HCT116 (cell line): Measurements from ENCODE around the gene ASB6.

Experiments used
- CEBPB ChIP-seq: IDR thresholded peaks from 2 replicates; pipeline ENCODE4 v1.6.1; 2012; ENCODE audit warnings: low read depth
- EZH2 ChIP-seq: fragments of 200-600 bp; sonication (generic); IDR thresholded peaks from 2 replicates; pipeline ENCODE4 v1.6.1; 2017; ENCODE audit warnings: antibody characterized with exemption, mixed run types
- JUND ChIP-seq: IDR thresholded peaks from 2 replicates; pipeline ENCODE4 v1.6.1; 2012
- REST ChIP-seq: IDR thresholded peaks from 2 replicates; pipeline ENCODE4 v1.6.1; 2012; ENCODE audit warnings: low read depth
- SP1 ChIP-seq: IDR thresholded peaks from 2 replicates; pipeline ENCODE4 v1.6.1; 2012; ENCODE audit warnings: low read depth
- YY1 ChIP-seq: IDR thresholded peaks from 2 replicates; pipeline ENCODE4 v1.6.1; 2011; ENCODE audit warnings: low read length, low read depth, moderate library complexity, mild to moderate bottlenecking; ENCODE audit not compliant: insufficient replicate concordance; ENCODE audit errors: extremely low read depth
- ZNF274 ChIP-seq: fragments of 200-500 bp; sonication (Bioruptor generic); IDR thresholded peaks from 2 replicates; pipeline ENCODE4 v1.6.1; 2014; ENCODE audit warnings: mild to moderate bottlenecking, low read depth, low read length, inconsistent platforms
- TF ChIP-seq, protein P1 (sequence below), 3 experiments: fragments of 200-600 bp in 1 of 3; sonication (generic) in 1 of 3; IDR thresholded peaks in 2 of 3; conservative IDR thresholded peaks in 1 of 3; 2 replicates each; pipeline ENCODE4 v1.5.1; 2012 to 2017; ENCODE audit warnings: low read depth in 2 of 3, low read length in 2 of 3, antibody characterized with exemption in 1 of 3, borderline replicate concordance in 1 of 3, control low read depth in 1 of 3, mild to moderate bottlenecking in 1 of 3, mixed read lengths in 1 of 3, mixed run types in 1 of 3, moderate library complexity in 1 of 3; ENCODE audit not compliant: insufficient read depth in 1 of 3
- TF ChIP-seq, protein P2 (sequence below): IDR thresholded peaks from 2 replicates; pipeline ENCODE4 v1.6.1; 2012

- TF ChIP-seq EZH2 (no peak), JUND (no peak), ZNF274 (no peak), CEBPB (no peak), SP1 (no peak), YY1 (peak; percentile 43), REST (no peak)
- TF ChIP-seq, protein P1, sequence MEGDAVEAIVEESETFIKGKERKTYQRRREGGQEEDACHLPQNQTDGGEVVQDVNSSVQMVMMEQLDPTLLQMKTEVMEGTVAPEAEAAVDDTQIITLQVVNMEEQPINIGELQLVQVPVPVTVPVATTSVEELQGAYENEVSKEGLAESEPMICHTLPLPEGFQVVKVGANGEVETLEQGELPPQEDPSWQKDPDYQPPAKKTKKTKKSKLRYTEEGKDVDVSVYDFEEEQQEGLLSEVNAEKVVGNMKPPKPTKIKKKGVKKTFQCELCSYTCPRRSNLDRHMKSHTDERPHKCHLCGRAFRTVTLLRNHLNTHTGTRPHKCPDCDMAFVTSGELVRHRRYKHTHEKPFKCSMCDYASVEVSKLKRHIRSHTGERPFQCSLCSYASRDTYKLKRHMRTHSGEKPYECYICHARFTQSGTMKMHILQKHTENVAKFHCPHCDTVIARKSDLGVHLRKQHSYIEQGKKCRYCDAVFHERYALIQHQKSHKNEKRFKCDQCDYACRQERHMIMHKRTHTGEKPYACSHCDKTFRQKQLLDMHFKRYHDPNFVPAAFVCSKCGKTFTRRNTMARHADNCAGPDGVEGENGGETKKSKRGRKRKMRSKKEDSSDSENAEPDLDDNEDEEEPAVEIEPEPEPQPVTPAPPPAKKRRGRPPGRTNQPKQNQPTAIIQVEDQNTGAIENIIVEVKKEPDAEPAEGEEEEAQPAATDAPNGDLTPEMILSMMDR (IDR thresholded peaks at IDR 0.05 in 2 of 3, conservative IDR thresholded peaks at IDR 0.05 in 1 of 3; ENCODE audit: borderline replicate concordance in 1 of 3, insufficient read depth in 1 of 3, low read depth in 2 of 3, low read length in 2 of 3), result no peak
- TF ChIP-seq, protein P2, sequence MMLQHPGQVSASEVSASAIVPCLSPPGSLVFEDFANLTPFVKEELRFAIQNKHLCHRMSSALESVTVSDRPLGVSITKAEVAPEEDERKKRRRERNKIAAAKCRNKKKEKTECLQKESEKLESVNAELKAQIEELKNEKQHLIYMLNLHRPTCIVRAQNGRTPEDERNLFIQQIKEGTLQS, result no peak
Observed at GRCh38 chr9:129596541-129597331, 45.2 kb downstream of the ASB6 start.
